ENCODE measurements around the gene SPDYE5. TPM values are rescaled to one million over a fixed set of nuclear protein-coding genes. Genes with fewer than 3 reads are reported as not detected.

SPDYE5 gene, protein sequence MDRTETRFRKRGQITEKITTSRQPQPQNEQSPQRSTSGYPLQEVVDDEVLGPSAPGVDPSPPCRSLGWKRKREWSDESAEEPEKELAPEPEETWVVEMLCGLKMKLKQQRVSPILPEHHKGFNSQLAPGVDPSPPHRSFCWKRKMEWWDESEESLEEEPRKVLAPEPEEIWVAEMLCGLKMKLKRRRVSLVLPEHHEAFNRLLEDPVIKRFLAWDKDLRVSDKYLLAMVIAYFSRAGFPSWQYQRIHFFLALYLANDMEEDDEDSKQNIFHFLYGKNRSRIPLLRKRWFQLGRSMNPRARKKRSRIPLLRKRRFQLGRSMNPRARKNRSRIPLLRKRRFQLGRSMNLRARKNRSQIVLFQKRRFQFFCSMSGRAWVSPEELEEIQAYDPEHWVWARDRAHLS
- not detected in 5 replicates for total RNA-seq (2022; extraction: Qiagen RNA extraction; ENCODE audit: low read depth)

GRCh38 chr7:75492020-75492419 lies at the start of gene SPDYE5:
SPDYE5 (plus strand) TSS chr7:75492320; CDS start chr7:75494048, 1,728 bp downstream.

DNA sequence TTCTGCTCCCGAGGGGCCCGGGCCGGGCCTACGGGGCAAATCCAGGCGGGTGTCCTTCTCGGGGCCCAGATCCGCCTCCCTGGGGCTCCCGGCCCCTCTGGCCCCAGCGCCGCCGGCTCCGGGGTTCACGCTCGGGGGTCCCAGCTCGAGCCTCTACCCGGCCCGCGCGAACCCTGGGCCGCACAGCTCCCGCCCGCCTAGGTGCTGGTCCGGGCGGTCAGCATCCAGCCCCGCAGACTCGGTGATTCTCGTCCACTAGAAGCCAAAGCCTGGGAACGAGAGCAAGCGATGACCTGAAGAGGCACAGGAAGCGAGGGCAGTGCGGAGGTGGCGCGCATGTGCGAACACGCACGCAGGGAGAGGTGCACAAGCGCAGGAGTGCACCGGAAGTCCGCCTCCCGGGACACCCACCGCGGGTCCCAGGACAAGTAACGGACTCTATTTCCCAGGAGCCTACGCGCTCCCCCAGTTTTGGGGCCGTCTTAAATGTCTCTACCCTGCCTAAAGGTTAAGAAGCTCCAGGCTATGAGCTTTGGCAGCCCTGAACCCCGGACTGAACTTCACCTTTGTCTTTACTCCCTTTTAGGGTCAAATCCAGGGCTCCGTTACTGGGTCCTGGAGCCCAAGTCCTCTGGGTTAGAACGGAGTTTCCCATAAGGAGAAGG lies 6.0 kb upstream of the SPDYE5 start, which contains the start of gene POM121C:
POM121C (minus strand) TSS at position 321 of the 665 bp plus-strand sequence. CDS start 44,803 bp downstream, outside the sequence.

Other genes with a start within 250 kb of the SPDYE5 start
- 1.4 to 3.1 TPM (median 2.5 TPM) in 5 replicates for gene TRIM73, start 96.7 kb upstream of the SPDYE5 start, total RNA-seq (2022; extraction: Qiagen RNA extraction; ENCODE audit: low read depth)
- gene POM121C, start 6.0 kb upstream of the SPDYE5 start, total RNA-seq (2022; extraction: Qiagen RNA extraction; ENCODE audit: low read depth): 25.1 to 44.2 TPM (median 39.0 TPM) in 5 replicates
- gene HIP1, start 246.6 kb downstream of the SPDYE5 start, total RNA-seq (2022; extraction: Qiagen RNA extraction; ENCODE audit: low read depth): 17.1 to 23.9 TPM (median 21.1 TPM) in 5 replicates

All from A549 treated with ZK216348 at 1 μM for 4 hours (cell line).